ENCODE results near the gene GCN1.

DNA sequence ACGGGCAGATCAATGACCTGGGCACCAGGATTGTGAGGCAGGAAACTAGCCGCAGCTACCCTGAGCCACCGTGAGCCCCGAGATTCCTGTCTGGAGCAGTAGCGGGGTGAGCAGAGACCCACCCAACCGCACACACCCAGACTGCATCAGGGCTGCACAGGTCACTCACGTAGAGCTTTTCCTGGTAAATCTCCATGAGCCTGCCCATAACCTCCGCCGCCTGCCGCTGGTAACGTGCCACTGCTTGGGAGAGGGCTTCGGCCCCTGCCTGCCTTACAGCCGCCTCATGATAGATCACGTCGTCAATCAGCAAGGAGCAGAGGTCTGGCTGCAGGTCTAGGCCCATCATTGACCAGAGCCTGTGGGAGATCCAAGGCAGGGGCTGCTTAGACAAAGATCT, 39.4 kb downstream of the GCN1 start:
- TF ChIP-seq EZH2 (IDR thresholded peaks at IDR 0.05; ENCODE audit: low read depth) (no peak), CTCF (conservative IDR thresholded peaks at IDR 0.05) (no peak)

Data from PC-9 (cell line).